Left kidney (tissue), 2 donors: ENCODE results near the gene TADA2A. TPM values are rescaled to one million over a fixed set of nuclear protein-coding genes. Genes with fewer than 3 reads are reported as not detected.
A peak's percentile ranks its signal among the peaks of the same experiment; 100 is the strongest.
"Not testable (repeated sequence)": the region's sequence is repeated elsewhere in the genome, so short reads cannot be mapped to it uniquely, and the experiment has no call there.

ENCODE experiments used
- DNase-seq: peaks from one replicate; pipeline ENCODE4 v3.0.0-alpha.2; 2013
- polyA plus RNA-seq: library from polyadenylated mRNA; unstranded; fragments of 120-200 nt; gene quantifications from one replicate; pipeline ENCODE4 v1.2.1, GENCODE V29; 2013; ENCODE audit not compliant: insufficient read length

Gene TADA2A
- polyA plus RNA-seq, 1 donor = 28.9 TPM

DNA sequence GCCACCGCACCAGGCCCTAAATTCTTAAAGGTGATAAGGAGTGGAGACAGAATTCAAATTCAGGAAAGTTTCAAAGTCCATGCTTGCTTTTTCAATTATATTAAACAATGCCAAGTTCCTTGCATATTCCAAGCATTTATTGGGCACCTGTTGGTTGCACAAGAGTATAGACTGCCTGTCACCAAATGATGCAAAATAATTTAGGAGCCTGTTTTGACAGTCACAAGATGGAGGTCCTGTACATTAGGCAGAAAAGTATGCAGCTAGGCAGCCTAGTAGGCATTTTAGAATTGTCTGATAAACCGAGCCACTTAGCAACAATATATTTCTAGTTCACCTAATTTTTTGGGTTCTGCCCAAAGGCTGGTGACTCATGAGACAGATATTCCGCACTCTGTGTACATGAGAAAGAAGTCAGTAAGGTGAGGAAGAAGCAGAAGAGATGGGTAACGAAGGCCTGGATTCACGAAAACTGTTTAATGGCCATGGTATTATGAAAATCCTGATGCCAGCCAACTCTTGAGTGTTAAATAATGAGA lies 7.4 kb upstream of the TADA2A start:
- no peak for DNase-seq

- no peak for DNase-seq
These were observed 6.2 kb upstream of the TADA2A start for GRCh38 chr17:37400505-37400904.

DNA sequence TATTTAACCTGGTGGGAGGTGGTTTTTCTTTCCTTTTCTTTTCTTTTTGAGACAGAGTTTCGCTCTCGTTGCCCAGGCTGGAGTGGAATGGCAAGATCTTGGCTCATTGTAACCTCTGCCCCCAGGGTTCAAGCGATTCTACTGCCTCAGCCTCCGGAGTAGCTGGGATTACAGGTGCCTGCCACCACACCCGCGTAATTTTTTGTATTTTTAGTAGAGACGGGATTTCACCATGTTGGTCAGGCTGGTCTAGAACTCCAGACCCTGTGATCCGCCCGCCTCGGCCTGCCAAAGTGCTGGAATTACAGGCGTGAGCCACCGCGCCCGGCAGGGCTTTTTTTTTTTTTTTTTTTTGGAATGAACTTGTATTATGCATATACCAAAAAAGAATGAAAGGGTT lies 1.2 kb upstream of the TADA2A start:
- not testable (repeated sequence) for DNase-seq

- DNase-seq = peak; percentile 7
These were observed 591 bp upstream of the TADA2A start for GRCh38 chr17:37405955-37406634.

DNA sequence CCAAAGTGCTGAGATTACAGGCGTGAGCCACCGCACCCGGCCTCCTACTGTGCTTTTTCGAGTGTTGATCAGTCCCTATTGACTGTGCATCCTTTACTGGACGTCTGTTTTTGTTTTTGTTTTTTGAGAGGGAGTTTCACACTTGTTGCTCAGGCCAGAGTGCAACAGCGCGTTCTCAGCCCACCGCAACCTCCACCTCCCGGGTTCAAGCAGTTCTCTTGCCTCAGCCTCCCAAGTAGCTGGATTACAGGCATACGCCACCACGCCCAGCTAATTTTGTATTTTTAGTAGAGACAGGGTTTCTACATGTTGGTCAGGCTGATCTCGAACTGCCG lies 1.4 kb downstream of the TADA2A start:
- not testable (repeated sequence) for DNase-seq

- no peak for DNase-seq
These were observed 3.7 kb downstream of the TADA2A start for GRCh38 chr17:37410357-37410756.

DNA sequence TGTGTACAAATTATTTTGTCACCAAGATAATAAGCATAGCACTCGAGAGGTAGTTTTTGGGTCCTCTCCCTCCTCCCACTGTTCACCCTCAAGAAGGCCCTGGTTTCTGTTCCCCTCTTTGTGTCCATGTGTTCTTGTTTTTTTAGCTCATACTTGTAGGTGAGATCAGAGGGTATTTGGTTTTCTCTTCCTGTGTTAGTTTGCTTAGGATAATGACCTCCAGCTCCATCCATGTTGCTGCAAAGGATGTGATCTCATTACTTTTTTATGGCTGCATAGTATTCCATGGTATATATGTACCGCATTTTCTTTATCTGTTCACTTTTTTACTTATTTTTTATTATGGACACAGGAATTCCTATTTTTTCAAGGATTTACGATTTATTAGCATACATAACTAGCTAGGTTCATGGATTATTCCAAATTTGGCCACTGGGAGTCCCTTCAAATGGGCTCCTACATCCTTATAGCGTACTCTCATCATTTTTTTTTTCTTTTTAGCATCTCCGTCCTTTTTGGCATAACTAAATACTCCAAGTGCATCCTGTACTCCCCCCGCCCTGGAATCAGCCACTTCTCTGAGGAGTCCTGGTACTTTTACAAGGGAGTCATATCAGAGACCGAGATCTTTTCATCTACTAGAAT lies 7.3 kb downstream of the TADA2A start:
- no peak for DNase-seq

- DNase-seq = no peak
These were observed 11.2 kb downstream of the TADA2A start for GRCh38 chr17:37417852-37418251.

GRCh38 chr17:37422971-37423625 lies 16.4 kb downstream of the TADA2A start:
- no peak for DNase-seq

DNA sequence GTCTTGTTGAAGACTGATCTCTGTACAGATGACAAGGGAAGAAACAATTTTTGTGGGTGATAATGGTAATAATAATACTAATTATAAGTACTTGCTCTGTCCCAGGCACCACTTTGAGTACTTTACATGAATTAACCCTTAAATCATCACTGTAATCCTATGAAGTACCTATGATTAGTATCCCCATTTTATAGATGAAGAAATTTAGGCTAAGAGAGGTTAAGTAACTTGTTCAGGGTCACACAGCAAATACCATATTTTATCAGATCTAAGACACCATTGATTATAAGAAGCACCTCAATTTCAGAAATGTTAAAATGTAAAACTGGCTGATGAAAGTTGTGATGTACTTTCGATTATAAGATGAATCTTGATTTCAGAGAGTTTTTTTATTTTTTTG lies 18.6 kb downstream of the TADA2A start:
- DNase-seq = no peak

DNA sequence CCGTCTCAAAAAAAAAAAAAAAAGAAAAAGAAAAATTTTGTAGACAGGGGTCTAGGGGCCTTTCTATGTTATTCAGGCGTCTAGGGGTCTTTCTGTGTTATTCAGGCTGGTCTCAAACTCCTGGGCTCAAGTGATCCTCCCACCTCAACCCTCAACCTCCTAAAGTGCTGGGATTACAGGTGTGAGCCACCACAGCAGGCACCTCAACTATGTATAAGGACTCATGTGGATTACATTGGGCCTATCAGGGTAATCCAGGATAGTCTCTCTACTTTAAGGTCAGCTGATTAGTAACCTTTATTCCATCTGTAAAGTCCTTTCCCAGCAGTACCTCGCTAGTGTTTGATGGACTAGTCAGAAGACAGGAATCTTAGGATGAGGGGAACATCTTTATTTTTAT lies 22.4 kb downstream of the TADA2A start:
- DNase-seq = no peak

- DNase-seq = no peak
These were observed 22.8 kb downstream of the TADA2A start for GRCh38 chr17:37429453-37429852.

DNA sequence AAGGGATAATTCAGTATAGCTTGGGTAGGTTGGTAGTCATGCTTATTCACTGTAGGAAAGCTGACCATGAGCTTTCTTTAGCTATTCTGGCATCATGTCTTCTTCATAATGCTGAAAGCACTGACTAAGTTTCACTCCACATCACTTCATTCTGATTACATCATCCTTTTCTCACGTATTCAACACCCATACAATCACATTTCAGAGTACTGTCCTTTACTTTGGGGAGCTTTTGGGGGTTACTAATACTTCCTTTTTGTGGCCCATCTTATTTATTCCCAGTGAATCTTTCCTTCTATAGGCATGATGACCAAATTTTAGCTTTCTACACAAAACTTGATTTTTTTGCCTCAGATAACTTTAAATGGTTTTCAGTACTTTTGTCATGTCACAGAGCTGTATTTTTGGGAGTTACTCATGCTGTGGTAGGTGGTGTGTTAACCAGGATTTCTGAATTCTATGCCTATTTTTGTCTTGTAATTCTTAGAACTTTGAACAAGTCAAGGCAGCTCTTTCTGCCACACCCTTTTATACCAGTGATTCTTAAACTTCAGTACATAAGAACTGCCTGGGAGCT lies 23.5 kb downstream of the TADA2A start:
- DNase-seq = no peak

GRCh38 chr17:37432671-37433070 lies 26.0 kb downstream of the TADA2A start:
- no peak for DNase-seq

DNA sequence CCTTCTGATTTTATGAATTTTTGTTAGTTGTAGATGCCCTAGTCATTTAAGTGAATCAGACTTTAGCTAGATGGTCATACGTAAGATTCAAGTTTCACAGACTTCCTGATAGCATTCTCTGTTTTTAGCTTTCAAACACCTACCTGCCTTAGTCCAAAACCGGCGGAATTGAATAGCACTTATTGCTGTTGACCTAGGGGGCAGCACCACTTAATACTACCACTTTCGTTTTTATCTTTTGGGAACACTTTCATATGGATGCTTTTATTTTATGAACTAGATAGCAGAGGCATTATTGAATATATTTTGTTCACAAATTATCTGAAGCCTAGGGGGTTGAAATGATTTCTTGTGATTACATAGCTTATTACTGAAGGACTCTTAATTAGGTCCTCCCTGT lies 31.5 kb downstream of the TADA2A start:
- no peak for DNase-seq

DNA sequence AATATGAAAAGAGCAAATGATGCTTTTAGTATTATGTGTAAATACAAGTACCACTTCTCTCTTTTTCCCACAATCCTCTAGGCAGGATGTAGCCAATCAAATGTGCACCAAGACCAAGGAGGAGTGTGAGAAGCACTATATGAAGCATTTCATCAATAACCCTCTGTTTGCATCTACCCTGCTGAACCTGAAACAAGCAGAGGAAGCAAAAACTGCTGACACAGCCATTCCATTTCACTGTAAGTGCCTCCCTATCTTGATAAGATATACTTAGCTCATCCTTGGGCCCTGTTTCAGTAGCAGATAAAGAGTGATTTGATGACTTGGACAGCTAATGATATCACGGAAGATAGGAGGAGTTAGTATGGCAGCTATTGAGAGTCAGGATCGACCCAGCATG lies 33.7 kb downstream of the TADA2A start:
- no peak for DNase-seq

DNA sequence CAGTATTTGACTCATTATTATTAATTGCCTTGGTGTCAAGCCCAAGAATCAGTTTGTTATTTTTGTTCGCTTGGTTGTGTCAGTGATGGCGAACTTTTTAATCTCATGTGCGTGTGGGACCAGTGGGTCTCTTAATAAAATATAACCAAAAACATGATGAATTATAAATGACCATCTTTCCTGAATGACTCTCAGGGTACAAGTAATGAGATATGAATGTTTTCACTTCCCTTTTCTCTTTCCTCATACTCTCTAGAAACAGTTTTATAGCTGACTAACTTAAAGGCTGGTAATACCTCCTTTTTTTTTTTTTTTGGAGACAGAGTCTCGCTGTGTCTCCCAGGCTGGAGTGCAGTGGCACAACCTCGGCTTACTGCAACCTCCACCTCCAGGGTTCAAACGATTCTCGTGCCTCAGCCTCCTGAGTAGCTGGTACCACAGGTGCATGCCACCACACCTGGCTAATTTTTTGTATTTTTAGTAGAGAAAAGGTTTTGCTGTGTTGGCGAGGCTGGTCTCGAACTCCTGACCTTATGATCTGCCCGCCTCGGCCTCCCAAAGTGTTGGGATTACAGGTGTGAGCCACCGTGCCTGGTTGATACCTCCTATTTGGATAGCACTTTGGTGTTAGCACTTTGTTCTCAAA lies 34.8 kb downstream of the TADA2A start:
- DNase-seq = not testable (repeated sequence)

- DNase-seq = no peak
These were observed 39.3 kb downstream of the TADA2A start for GRCh38 chr17:37446027-37446426.

DNA sequence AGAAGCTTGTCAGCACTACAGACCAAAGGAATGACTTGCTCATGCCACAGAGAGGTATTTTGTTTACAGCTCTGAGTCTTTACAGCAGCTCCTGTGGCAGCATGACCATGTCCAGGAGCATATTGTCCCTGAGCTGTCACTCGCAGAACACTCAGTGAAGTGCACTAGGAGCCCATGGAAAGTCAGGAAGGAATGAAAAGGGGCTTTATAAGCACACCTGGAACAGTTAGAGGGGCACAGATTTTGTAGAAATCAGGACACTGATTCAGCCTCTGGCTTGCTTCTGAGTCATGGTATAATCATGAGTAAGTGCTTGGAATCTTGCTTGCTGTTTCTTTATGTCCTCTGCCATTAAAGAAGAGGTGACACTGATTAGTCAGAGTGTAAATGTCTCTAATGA lies 41.0 kb downstream of the TADA2A start:
- DNase-seq = no peak

DNA sequence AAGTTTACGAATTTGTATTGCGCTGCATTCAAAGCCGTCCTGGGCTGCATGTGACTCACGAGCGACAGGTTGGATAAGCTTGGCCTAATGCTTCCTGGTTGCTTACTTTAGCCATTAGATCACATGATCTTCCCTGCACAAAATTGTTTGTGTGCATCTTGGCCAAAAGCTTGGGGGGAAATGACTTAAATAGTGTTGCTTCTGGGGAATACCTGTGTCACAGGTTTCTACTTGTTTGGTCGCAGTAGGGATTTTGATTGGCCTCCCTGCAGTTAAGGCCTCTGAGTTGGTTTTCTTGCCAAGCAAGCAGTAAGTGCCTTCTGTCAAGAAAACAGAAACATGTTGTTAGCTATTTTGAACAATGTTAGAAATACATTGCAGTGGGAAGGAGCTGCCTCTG lies 43.4 kb downstream of the TADA2A start:
- DNase-seq = peak; percentile 12

GRCh38 chr17:37457801-37458200 lies 51.1 kb downstream of the TADA2A start:
- not testable (repeated sequence) for DNase-seq

- DNase-seq = no peak
These were observed 52.1 kb downstream of the TADA2A start for GRCh38 chr17:37458805-37459204.

- no peak for DNase-seq
These were observed 55.0 kb downstream of the TADA2A start for GRCh38 chr17:37461668-37462067.
